H9 (cell line): ENCODE data around the gene NEDD4. TPM values are rescaled to one million over a fixed set of nuclear protein-coding genes. Genes with fewer than 3 reads are reported as not detected.

Experiments used
- DNase-seq: peaks from one replicate; pipeline ENCODE4 v3.0.0-alpha.2; 2017
- H2AFZ ChIP-seq: one replicate; pipeline ENCODE4 v1.6.1; 2013; ENCODE audit warnings: mild to moderate bottlenecking, low read length, control low read depth, moderate library complexity
- H2AK5ac ChIP-seq: 2 replicates; pipeline ENCODE4 v1.6.1; 2013; ENCODE audit warnings: low read length, control low read depth, mixed read lengths; ENCODE audit not compliant: insufficient read length
- H2BK120ac ChIP-seq: one replicate; pipeline ENCODE4 v1.6.1; 2013; ENCODE audit warnings: low read depth, mild to moderate bottlenecking, low read length, control low read depth, inconsistent platforms; ENCODE audit not compliant: poor library complexity, severe bottlenecking
- H2BK12ac ChIP-seq: 2 replicates; pipeline ENCODE4 v1.6.1; 2013; ENCODE audit warnings: low read length, control low read depth, mixed read lengths, low read depth; ENCODE audit not compliant: insufficient read length
- H2BK15ac ChIP-seq: 2 replicates; pipeline ENCODE4 v1.6.1; 2013; ENCODE audit warnings: low read depth, low read length, control low read depth
- H2BK20ac ChIP-seq: one replicate; pipeline ENCODE4 v1.6.1; 2013; ENCODE audit warnings: low read depth, mild to moderate bottlenecking, low read length, control low read depth, inconsistent platforms; ENCODE audit not compliant: poor library complexity, severe bottlenecking
- H2BK5ac ChIP-seq: 2 replicates; pipeline ENCODE4 v1.6.1; 2013; ENCODE audit warnings: low read length, control low read depth, mixed read lengths; ENCODE audit not compliant: insufficient read length
- H3K14ac ChIP-seq: 2 replicates; pipeline ENCODE4 v1.6.1; 2013; ENCODE audit warnings: low read length, control low read depth; ENCODE audit not compliant: insufficient read depth
- H3K18ac ChIP-seq: 2 replicates; pipeline ENCODE4 v1.6.1; 2013; ENCODE audit warnings: low read depth, mild to moderate bottlenecking, mixed read lengths, low read length, control low read depth; ENCODE audit not compliant: insufficient read length
- H3K23ac ChIP-seq: 2 replicates; pipeline ENCODE4 v1.6.1; 2013; ENCODE audit warnings: low read length, control low read depth, mixed read lengths, low read depth; ENCODE audit not compliant: insufficient read length
- H3K23me2 ChIP-seq: 2 replicates; pipeline ENCODE4 v1.6.1; 2013; ENCODE audit warnings: low read depth, mild to moderate bottlenecking, mixed read lengths, low read length, control low read depth; ENCODE audit not compliant: insufficient read length, poor library complexity, severe bottlenecking
- H3K27ac ChIP-seq: 2 replicates; pipeline ENCODE4 v1.5.1; 2013; ENCODE audit warnings: low read length, control low read depth, mixed read lengths, low read depth; ENCODE audit not compliant: insufficient read length
- H3K27me3 ChIP-seq: 2 replicates; pipeline ENCODE4 v1.6.1; 2013; ENCODE audit warnings: low read length, control low read depth, inconsistent platforms; ENCODE audit not compliant: insufficient read depth
- H3K4ac ChIP-seq: 2 replicates; pipeline ENCODE4 v1.6.1; 2013; ENCODE audit warnings: low read depth, mild to moderate bottlenecking, control low read depth, inconsistent platforms, low read length, moderate library complexity
- H3K4me1 ChIP-seq: 2 replicates; pipeline ENCODE4 v1.6.1; 2013; ENCODE audit warnings: low read length, control low read depth, inconsistent platforms; ENCODE audit not compliant: insufficient read depth
- H3K4me2 ChIP-seq: 2 replicates; pipeline ENCODE4 v1.6.1; 2013; ENCODE audit warnings: low read length, control low read depth, mixed read lengths; ENCODE audit not compliant: insufficient read length, insufficient read depth
- H3K56ac ChIP-seq: 2 replicates; pipeline ENCODE4 v1.6.1; 2013; ENCODE audit warnings: low read depth, mild to moderate bottlenecking, mixed read lengths, low read length, control low read depth; ENCODE audit not compliant: insufficient read length
- H3K79me1 ChIP-seq: 2 replicates; pipeline ENCODE4 v1.6.1; 2013; ENCODE audit warnings: low read depth, mild to moderate bottlenecking, moderate library complexity, low read length, control low read depth, inconsistent platforms; ENCODE audit not compliant: insufficient read depth, poor library complexity, severe bottlenecking
- H3K79me2 ChIP-seq: 2 replicates; pipeline ENCODE4 v1.6.1; 2013; ENCODE audit warnings: low read length, control low read depth, inconsistent platforms; ENCODE audit not compliant: insufficient read depth
- H3K9ac ChIP-seq: 2 replicates; pipeline ENCODE4 v1.6.1; 2013; ENCODE audit warnings: low read length, control low read depth, mixed read lengths; ENCODE audit not compliant: insufficient read length; ENCODE audit errors: extremely low read depth
- H3K9me3 ChIP-seq: one replicate; pipeline ENCODE4 v1.6.1; 2013; ENCODE audit warnings: low read depth, low read length, inconsistent platforms; ENCODE audit not compliant: control insufficient read depth
- H3T11ph ChIP-seq: one replicate; pipeline ENCODE4 v1.6.1; 2013; ENCODE audit warnings: mild to moderate bottlenecking, low read length, control low read depth, inconsistent platforms
- H4K20me1 ChIP-seq: one replicate; pipeline ENCODE4 v1.6.1; 2013; ENCODE audit not compliant: control insufficient read depth, insufficient read length, insufficient read depth
- H4K5ac ChIP-seq: 2 replicates; pipeline ENCODE4 v1.6.1; 2013; ENCODE audit warnings: low read depth, mild to moderate bottlenecking, mixed read lengths, low read length, control low read depth; ENCODE audit not compliant: insufficient read length
- H4K8ac ChIP-seq: replicated peaks from 2 replicates; pipeline ENCODE4 v1.6.1; 2013; ENCODE audit warnings: low read length, control low read depth, mixed read lengths, low read depth; ENCODE audit not compliant: insufficient read length
- H4K91ac ChIP-seq: 2 replicates; pipeline ENCODE4 v1.6.1; 2013; ENCODE audit warnings: low read depth, mild to moderate bottlenecking, moderate library complexity, mixed read lengths, low read length, control low read depth; ENCODE audit not compliant: insufficient read length
- H3K27ac Mint-ChIP-seq, 3 experiments: 2 replicates in 2 of 3; 3 replicates in 1 of 3; pipeline ENCODE4 v1.8.0; 2020 to 2021; ENCODE audit warnings: mixed read lengths in 3 of 3, mild to moderate bottlenecking in 1 of 3, moderate library complexity in 1 of 3
- H3K27me3 Mint-ChIP-seq: 2 replicates; pipeline ENCODE4 v1.8.0; 2021; ENCODE audit warnings: low read depth, mild to moderate bottlenecking, moderate library complexity, mixed read lengths
- H3K36me3 Mint-ChIP-seq, 3 experiments: 2 replicates in 2 of 3; 3 replicates in 1 of 3; pipeline ENCODE4 v1.8.0; 2020 to 2021; ENCODE audit warnings: low read depth in 3 of 3, mixed read lengths in 3 of 3; ENCODE audit not compliant: insufficient read depth in 1 of 3
- H3K4me1 Mint-ChIP-seq, 2 experiments: 2 replicates each; pipeline ENCODE4 v1.8.0; 2020; ENCODE audit warnings: mixed read lengths in 2 of 2
- H3K4me3 Mint-ChIP-seq, 2 experiments: 2 replicates in 1 of 2; 3 replicates in 1 of 2; pipeline ENCODE4 v1.8.0; 2020 to 2021; ENCODE audit warnings: mild to moderate bottlenecking in 2 of 2, mixed read lengths in 2 of 2, moderate library complexity in 1 of 2
- H3K9me3 Mint-ChIP-seq, 2 experiments: 2 replicates in 1 of 2; 3 replicates in 1 of 2; pipeline ENCODE4 v1.8.0; 2020; ENCODE audit warnings: mild to moderate bottlenecking in 2 of 2, mixed read lengths in 2 of 2, moderate library complexity in 1 of 2
- CTCF ChIP-seq: fragments of 200-600 bp; sonication (generic); conservative IDR thresholded peaks from 3 replicates; pipeline ENCODE4 v1.8.0; 2021; ENCODE audit warnings: antibody characterized with exemption, mild to moderate bottlenecking
- WGBS: extraction: QIAGEN DNeasy Blood & Tissue Kit; methylation state at CpG from one replicate; pipeline ENCODE4 v1.1.7; 2013; ENCODE audit warnings: missing lambda C conversion rate, low lambda C conversion rate, mixed read lengths; ENCODE audit not compliant: insufficient read length; ENCODE audit errors: extremely low coverage; 5-methylcytosine and 5-hydroxymethylcytosine counted together
- total RNA-seq: library from RNA; stranded (reverse); gene quantifications from 2 replicates; pipeline ENCODE4 v1.2.1, GENCODE V29; 2021

The NEDD4 gene
- total RNA-seq, 1 experiment from 2014 or later: 9.6 TPM

GRCh38 chr15:55899537-55899936, 93.9 kb downstream of the NEDD4 start:
- no peaks in the 10 kb centered on the region for H3K9me3 Mint-ChIP-seq
- no peak overlapping the region for H3K4me2 ChIP-seq
- H3K56ac ChIP-seq: no peak overlapping the region
- H4K20me1 ChIP-seq: no peaks in the 10 kb centered on the region
- H3K23ac ChIP-seq: no peak overlapping the region
- H3K4me3 Mint-ChIP-seq: no peak overlapping the region
- no peaks in the 10 kb centered on the region for H3K9me3 ChIP-seq
- H3K79me1 ChIP-seq: no peaks in the 10 kb centered on the region
- H3K4me1 Mint-ChIP-seq: peaks cover 3 to 12% of the 10 kb centered on the region in 2 experiments
- no peak overlapping the region for H4K91ac ChIP-seq
- H2BK120ac ChIP-seq: no peak overlapping the region
- H2BK20ac ChIP-seq: no peak overlapping the region
- no peak overlapping the region for H3K4ac ChIP-seq
- H2BK15ac ChIP-seq: no peak overlapping the region
- no peaks in the 10 kb centered on the region for H3K23me2 ChIP-seq
- H4K5ac ChIP-seq: no peak overlapping the region
- no peak overlapping the region for H3K9ac ChIP-seq
- no peak overlapping the region for H3K14ac ChIP-seq
- H3K18ac ChIP-seq: no peak overlapping the region
- no peak overlapping the region for H2AFZ ChIP-seq
- DNase-seq: no peak
- no CpG with 5 or more reads among the region's 1 CpG for WGBS
- H2BK12ac ChIP-seq: no peak overlapping the region
- H3K27me3 Mint-ChIP-seq: no peaks in the 10 kb centered on the region
- H2AK5ac ChIP-seq: no peak overlapping the region
- H3K27ac Mint-ChIP-seq: no peak overlapping the region
- no peaks in the 10 kb centered on the region for H3K79me2 ChIP-seq
- H3T11ph ChIP-seq: no peak overlapping the region
- no peaks in the 10 kb centered on the region for H3K27me3 ChIP-seq
- no peaks in the 10 kb centered on the region; the same call in 1 of the 2 replicates for H3K4me1 ChIP-seq
- no peak overlapping the region for H2BK5ac ChIP-seq
- TF ChIP-seq CTCF: no peak
- H3K27ac ChIP-seq: no peak overlapping the region
- H3K36me3 Mint-ChIP-seq: no peaks in the 10 kb centered on the region
- H4K8ac ChIP-seq: no peak overlapping the region
